ENCODE results near the gene MYO15B. TPM values are rescaled to one million over a fixed set of nuclear protein-coding genes. Genes with fewer than 3 reads are reported as not detected.

MYO15B gene
- total RNA-seq, 1 donor from 2014 or later, result 4.3 TPM

DNA sequence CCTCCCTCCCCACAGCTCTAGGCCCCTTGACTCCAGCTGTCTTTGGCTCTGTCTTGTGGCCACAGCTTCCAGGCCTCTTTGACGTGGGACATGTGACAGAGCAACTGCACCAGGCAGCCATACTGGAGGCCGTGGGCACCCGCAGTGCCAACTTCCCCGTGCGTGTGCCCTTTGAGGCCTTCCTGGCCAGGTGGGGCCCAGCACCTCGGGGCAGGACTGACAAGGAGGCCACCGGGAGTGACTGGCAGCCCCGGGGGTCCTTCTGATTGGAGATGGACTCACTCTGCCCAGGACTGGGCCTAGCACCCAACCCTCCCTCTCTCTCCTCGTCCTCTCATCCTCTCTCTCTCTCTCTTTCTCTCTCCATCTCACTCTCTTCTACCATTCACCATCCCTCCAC is 15.5 kb downstream of the MYO15B start:
- Histone ChIP-seq H3K36me3 (ENCODE audit: control insufficient read depth, insufficient read depth, low read length) (no peaks in the 10 kb centered on the region), H3K4me3 (ENCODE audit: low read depth, low read length) (no peak overlapping the region), H3K27me3 (ENCODE audit: control insufficient read depth, insufficient read depth, low read length) (peaks cover 2% of the 10 kb centered on the region)
- no peak for DNase-seq (ENCODE audit: low read depth)
- TF ChIP-seq, protein P1, sequence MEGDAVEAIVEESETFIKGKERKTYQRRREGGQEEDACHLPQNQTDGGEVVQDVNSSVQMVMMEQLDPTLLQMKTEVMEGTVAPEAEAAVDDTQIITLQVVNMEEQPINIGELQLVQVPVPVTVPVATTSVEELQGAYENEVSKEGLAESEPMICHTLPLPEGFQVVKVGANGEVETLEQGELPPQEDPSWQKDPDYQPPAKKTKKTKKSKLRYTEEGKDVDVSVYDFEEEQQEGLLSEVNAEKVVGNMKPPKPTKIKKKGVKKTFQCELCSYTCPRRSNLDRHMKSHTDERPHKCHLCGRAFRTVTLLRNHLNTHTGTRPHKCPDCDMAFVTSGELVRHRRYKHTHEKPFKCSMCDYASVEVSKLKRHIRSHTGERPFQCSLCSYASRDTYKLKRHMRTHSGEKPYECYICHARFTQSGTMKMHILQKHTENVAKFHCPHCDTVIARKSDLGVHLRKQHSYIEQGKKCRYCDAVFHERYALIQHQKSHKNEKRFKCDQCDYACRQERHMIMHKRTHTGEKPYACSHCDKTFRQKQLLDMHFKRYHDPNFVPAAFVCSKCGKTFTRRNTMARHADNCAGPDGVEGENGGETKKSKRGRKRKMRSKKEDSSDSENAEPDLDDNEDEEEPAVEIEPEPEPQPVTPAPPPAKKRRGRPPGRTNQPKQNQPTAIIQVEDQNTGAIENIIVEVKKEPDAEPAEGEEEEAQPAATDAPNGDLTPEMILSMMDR (IDR thresholded peaks at IDR 0.05; ENCODE audit: insufficient read depth, low read length, poor library complexity, severe bottlenecking), result no peak

DNA sequence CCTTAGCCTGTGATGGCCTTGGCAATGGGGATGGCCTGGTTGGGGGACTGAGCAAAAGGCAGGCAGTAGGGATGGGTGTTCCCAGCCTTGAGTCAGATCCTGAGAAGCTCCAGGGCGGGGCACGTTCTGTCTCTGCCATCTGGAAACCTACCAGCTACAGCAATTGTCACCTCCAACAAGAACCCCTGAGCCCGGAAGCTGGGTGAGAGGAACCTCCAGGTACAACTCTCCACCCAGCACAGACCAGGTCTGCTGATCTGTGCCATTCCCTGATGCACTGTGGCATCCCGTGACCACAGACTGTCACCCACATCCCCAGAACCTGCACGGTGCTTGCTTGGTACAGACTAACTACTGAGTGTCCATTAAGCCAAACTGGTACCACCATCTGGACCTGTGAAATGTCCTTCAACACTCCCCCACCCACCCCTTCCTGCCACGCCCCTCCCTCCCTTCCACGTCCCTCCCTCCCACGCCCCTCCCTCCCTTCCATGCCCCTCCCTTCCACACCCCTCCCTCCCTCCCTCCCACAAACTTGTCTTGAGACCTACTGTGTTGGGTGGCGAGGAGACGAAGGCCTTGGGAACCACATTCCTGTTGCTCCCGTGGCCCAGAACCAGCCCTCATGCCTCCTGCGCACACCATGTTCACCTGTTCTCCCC is 16.6 kb downstream of the MYO15B start:
- H3K36me3 ChIP-seq (ENCODE audit: control insufficient read depth, insufficient read depth, low read length), result no peaks in the 10 kb centered on the region
- TF ChIP-seq, protein P1 (IDR thresholded peaks at IDR 0.05; ENCODE audit: insufficient read depth, low read length, poor library complexity, severe bottlenecking), result no peak
- no peak overlapping the region for H3K4me3 ChIP-seq (ENCODE audit: low read depth, low read length)
- DNase-seq (ENCODE audit: low read depth), result no peak
- peaks cover 2% of the 10 kb centered on the region for H3K27me3 ChIP-seq (ENCODE audit: control insufficient read depth, insufficient read depth, low read length)

DNA sequence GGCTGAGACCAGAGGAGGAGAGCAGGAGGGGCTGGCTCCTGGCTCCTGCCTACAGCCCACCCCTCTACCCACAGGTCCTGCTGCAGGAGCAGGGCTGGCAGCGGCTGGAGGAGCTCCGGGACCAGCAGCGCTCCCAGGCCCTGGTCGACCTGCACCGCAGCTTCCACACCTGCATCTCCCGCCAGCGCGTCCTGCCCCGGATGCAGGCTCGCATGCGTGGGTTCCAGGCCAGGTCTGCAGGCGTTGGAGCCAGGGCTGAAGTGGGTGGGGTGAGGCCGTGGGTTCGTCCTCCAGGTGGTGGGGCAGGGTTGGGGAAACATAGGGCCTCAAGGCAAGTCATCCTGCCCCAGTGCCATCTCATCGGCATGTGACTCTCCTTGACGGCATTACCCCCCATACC is 18.2 kb downstream of the MYO15B start:
- H3K36me3 ChIP-seq (ENCODE audit: control insufficient read depth, insufficient read depth, low read length), result no peaks in the 10 kb centered on the region
- DNase-seq (ENCODE audit: low read depth), result no peak
- TF ChIP-seq, protein P1 (IDR thresholded peaks at IDR 0.05; ENCODE audit: insufficient read depth, low read length, poor library complexity, severe bottlenecking), result no peak
- H3K4me3 ChIP-seq (ENCODE audit: low read depth, low read length), result no peak overlapping the region
- peaks cover 2% of the 10 kb centered on the region for H3K27me3 ChIP-seq (ENCODE audit: control insufficient read depth, insufficient read depth, low read length)

DNA sequence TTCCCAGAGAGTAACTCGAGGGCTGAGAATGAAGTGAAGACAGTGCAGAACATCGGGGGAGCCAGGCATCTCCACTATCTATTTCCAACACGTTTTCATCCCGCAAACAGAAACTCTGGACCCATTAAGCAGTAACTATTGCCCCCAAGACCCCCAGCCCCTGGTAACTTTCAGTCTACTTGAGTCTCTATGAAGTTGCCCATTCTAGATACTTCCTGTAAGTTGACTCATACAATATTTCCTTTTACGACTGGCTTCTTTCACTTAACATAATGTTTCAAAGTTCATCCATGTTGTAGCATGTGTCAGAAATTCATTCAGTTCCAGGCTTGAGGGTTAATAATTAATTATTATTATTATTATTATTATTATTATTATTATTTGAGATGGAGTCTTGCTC is 19.5 kb downstream of the MYO15B start:
- TF ChIP-seq, protein P1 (IDR thresholded peaks at IDR 0.05; ENCODE audit: insufficient read depth, low read length, poor library complexity, severe bottlenecking), result no peak
- Histone ChIP-seq H3K27me3 (ENCODE audit: control insufficient read depth, insufficient read depth, low read length) (peaks cover 3% of the 10 kb centered on the region), H3K4me3 (ENCODE audit: low read depth, low read length) (no peak overlapping the region), H3K36me3 (ENCODE audit: control insufficient read depth, insufficient read depth, low read length) (no peaks in the 10 kb centered on the region)
- DNase-seq (ENCODE audit: low read depth), result no peak

DNA sequence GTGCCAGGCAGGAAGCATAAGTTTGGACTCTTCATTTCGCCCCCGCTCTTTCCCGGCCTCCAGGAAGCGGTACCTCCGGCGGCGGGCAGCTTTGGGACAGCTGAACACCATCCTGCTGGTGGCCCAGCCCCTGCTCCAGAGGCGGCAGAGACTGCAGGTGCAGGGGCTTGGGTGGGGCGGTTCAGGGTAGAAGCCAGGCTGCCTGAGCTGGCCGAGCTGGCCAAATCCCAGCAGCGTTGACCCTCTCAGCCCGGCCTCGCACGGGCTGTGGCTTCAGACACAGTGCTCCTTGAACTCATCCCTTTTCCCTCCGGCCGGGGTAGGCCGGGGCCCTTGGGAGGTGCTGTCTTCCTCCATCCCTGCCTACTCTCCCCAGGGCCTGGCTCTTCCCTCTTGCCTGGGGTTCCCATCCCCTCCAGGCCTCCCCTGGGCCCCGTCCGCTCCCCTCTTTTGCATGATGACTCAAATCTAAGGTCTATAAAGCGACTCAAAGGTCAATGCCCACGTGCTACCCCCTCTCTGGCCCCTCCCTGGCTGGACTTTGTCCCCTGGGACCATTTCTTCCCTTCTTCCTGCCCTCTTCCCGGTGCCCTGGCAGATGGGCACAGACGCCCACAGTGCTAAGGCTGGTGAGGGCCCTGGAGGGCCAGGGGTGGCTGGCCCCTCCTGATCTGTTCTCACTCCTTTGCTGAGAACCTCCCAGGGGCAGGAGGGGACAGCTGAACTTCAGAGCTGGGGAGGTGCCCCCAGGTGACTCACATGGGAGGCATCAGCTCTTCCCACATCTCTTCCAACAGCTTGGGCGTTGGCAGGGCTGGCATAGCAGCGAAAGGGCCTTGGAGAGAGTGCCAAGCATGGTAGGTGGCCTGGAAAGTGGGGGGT is 22.7 kb downstream of the MYO15B start:
- Histone ChIP-seq H3K4me3 (ENCODE audit: low read depth, low read length) (no peak overlapping the region), H3K27me3 (ENCODE audit: control insufficient read depth, insufficient read depth, low read length) (peaks cover 3% of the 10 kb centered on the region), H3K36me3 (ENCODE audit: control insufficient read depth, insufficient read depth, low read length) (no peaks in the 10 kb centered on the region)
- TF ChIP-seq, protein P1 (IDR thresholded peaks at IDR 0.05; ENCODE audit: insufficient read depth, low read length, poor library complexity, severe bottlenecking), result no peak
- DNase-seq (ENCODE audit: low read depth), result no peak

Data from kidney epithelial cell (primary cell).